Ammon's horn (tissue), 1 donor: ENCODE measurements around the gene ITPRID1.

Experiments
- DNase-seq: peaks from one replicate; pipeline ENCODE4 v3.0.0-alpha.2; 2016; ENCODE audit warnings: low spot score

The ITPRID1 gene

GRCh38 chr7:31633894-31634494 is 120.1 kb downstream of the ITPRID1 start:
- peak; percentile 83 for DNase-seq

GRCh38 chr7:31640381-31640780 is 126.5 kb downstream of the ITPRID1 start:
- no peak for DNase-seq

GRCh38 chr7:31642681-31643115 is 128.8 kb downstream of the ITPRID1 start:
- DNase-seq: peak; percentile 8

GRCh38 chr7:31646942-31647341 is 133.1 kb downstream of the ITPRID1 start:
- no peak for DNase-seq

GRCh38 chr7:31647511-31647910 is 133.6 kb downstream of the ITPRID1 start:
- no peak for DNase-seq

- DNase-seq: peak; percentile 14
These were observed 134.4 kb downstream of the ITPRID1 start for GRCh38 chr7:31648288-31648687.

- no peak for DNase-seq
These were observed 135.0 kb downstream of the ITPRID1 start for GRCh38 chr7:31648880-31649279.

GRCh38 chr7:31651234-31652062 is 137.6 kb downstream of the ITPRID1 start:
- DNase-seq: no peak

GRCh38 chr7:31652063-31652326 is 138.1 kb downstream of the ITPRID1 start:
- no peak for DNase-seq

GRCh38 chr7:31663072-31663471 is 149.2 kb downstream of the ITPRID1 start:
- DNase-seq: no peak

GRCh38 chr7:31664890-31665289 is 151.0 kb downstream of the ITPRID1 start:
- DNase-seq: no peak

GRCh38 chr7:31665546-31665945 is 151.7 kb downstream of the ITPRID1 start:
- DNase-seq: no peak

- DNase-seq: no peak
These were observed 155.6 kb downstream of the ITPRID1 start for GRCh38 chr7:31669461-31669860.

GRCh38 chr7:31679574-31680305 is 165.8 kb downstream of the ITPRID1 start:
- peak; percentile 7 for DNase-seq

GRCh38 chr7:31683445-31684225 is 169.7 kb downstream of the ITPRID1 start:
- no peak for DNase-seq

- DNase-seq: peak; percentile 11
These were observed 173.3 kb downstream of the ITPRID1 start, which contains the start of gene PPP1R17 for GRCh38 chr7:31687024-31687748. PPP1R17 (plus strand) TSS chr7:31687215; CDS start chr7:31692442, 5,227 bp downstream.

GRCh38 chr7:31688372-31688771 is 174.5 kb downstream of the ITPRID1 start:
- no peak for DNase-seq

GRCh38 chr7:31688996-31689395 is 175.1 kb downstream of the ITPRID1 start:
- DNase-seq: no peak

- DNase-seq: no peak
These were observed 177.0 kb downstream of the ITPRID1 start for GRCh38 chr7:31690935-31691334.

- DNase-seq: no peak
These were observed 178.6 kb downstream of the ITPRID1 start for GRCh38 chr7:31692451-31692850.

- DNase-seq: no peak
These were observed 179.0 kb downstream of the ITPRID1 start for GRCh38 chr7:31692871-31693270.
